GM12878 (cell line): ENCODE measurements around the gene GPHB5. TPM values are rescaled to one million over a fixed set of nuclear protein-coding genes. Genes with fewer than 3 reads are reported as not detected.

ENCODE experiments used
- ATAC-seq: fragments of 200-7000 bp; cut with Tn5 transposase; 3 replicates; pipeline ENCODE4 v1.9.1; 2020; ENCODE audit warnings: mild to moderate bottlenecking, moderate library complexity
- BruUV-seq: library from RNA; stranded (reverse); fragments of 400-500 nt; replicated peaks from 2 replicates; lab custom pipeline; 2021; lab: Mats Ljungman, UMichigan
- CTCF ChIA-PET: fragments of 300-600 bp; sonication (Branson Sonifier 250); formaldehyde crosslinking; extraction: SDS; loops from one replicate; lab custom pipeline; 2021; ENCODE audit warnings: inconsistent platforms; lab: Yijun Ruan, JAX
- POLR2A ChIA-PET: fragments of 350-600 bp; formaldehyde crosslinking; extraction: SDS; loops from one replicate; lab custom pipeline; 2021; ENCODE audit warnings: inconsistent platforms; lab: Charles Lee
- RAD21 ChIA-PET: fragments of 300-600 bp; sonication (Branson Sonifier 250); formaldehyde crosslinking; loops from one replicate; lab custom pipeline; 2023; ENCODE audit warnings: antibody characterized with exemption; ENCODE audit not compliant: unreplicated experiment; lab: Charles Lee
- SMC1A ChIA-PET: fragments of 300-600 bp; sonication (Branson Sonifier 250); formaldehyde crosslinking; loops from one replicate; lab custom pipeline; 2023; ENCODE audit not compliant: unreplicated experiment, uncharacterized antibody; lab: Charles Lee
- DNase-seq: peaks from one replicate; pipeline ENCODE4 v3.0.0-alpha.2; 2011; ENCODE audit warnings: low read depth, low spot score
- FAIRE-seq: peaks from 3 replicates; lab custom pipeline; 2011; peaks lifted over from hg19 to GRCh38; lab: Jason Lieb, UNC
- H2AFZ ChIP-seq: 2 replicates; pipeline ENCODE4 v1.6.0; 2011; ENCODE audit warnings: low read depth, low read length, control low read depth; ENCODE audit not compliant: control insufficient read depth
- H3K27ac ChIP-seq: 2 replicates; pipeline ENCODE4 v1.5.1; 2011; ENCODE audit warnings: control low read depth; ENCODE audit not compliant: control insufficient read depth, insufficient read depth
- H3K27me3 ChIP-seq, 2 experiments: replicated peaks in 1 of 2; 2 replicates each; pipeline versions ENCODE4 v1.6.0 to v1.6.1; 2011; ENCODE audit warnings: low read length in 1 of 2; ENCODE audit not compliant: control insufficient read depth in 2 of 2, insufficient read depth in 2 of 2
- H3K36me3 ChIP-seq, 2 experiments: 2 replicates each; pipeline ENCODE4 v1.5.1; 2011; ENCODE audit warnings: low read length in 1 of 2; ENCODE audit not compliant: control insufficient read depth in 2 of 2, insufficient read depth in 2 of 2
- H3K4me1 ChIP-seq: 2 replicates; pipeline ENCODE4 v1.6.1; 2011; ENCODE audit warnings: mild to moderate bottlenecking, low read length, moderate library complexity, mixed read lengths; ENCODE audit not compliant: control insufficient read depth, insufficient read depth
- H3K4me2 ChIP-seq: 2 replicates; pipeline ENCODE4 v1.6.0; 2011; ENCODE audit warnings: control low read depth; ENCODE audit not compliant: control insufficient read depth, insufficient read depth
- H3K4me3 ChIP-seq: fragments of 200-600 bp; sonication (generic); 2 replicates; pipeline ENCODE4 v1.5.1; 2016
- H3K79me2 ChIP-seq: 2 replicates; pipeline ENCODE4 v1.6.0; 2011; ENCODE audit warnings: low read length; ENCODE audit not compliant: control insufficient read depth, insufficient read depth
- H3K9ac ChIP-seq: 2 replicates; pipeline ENCODE4 v1.8.0; 2011; ENCODE audit warnings: low read length, control low read depth, mixed read lengths; ENCODE audit not compliant: control insufficient read depth, insufficient read depth
- H3K9me3 ChIP-seq: replicated peaks from 3 replicates; pipeline ENCODE4 v1.5.1; 2011; ENCODE audit warnings: mild to moderate bottlenecking, low read length; ENCODE audit not compliant: control insufficient read depth, insufficient read depth
- H4K20me1 ChIP-seq: 2 replicates; pipeline ENCODE4 v1.6.0; 2011; ENCODE audit not compliant: control insufficient read depth, insufficient read depth
- ATF7 ChIP-seq: fragments of 450-650 bp; IDR thresholded peaks from 2 replicates; pipeline ENCODE4 v1.6.1; 2016; ENCODE audit warnings: low read depth, mild to moderate bottlenecking
- BACH1 ChIP-seq: fragments of 450-650 bp; IDR thresholded peaks from 2 replicates; pipeline ENCODE4 v1.6.1; 2017; ENCODE audit warnings: mild to moderate bottlenecking, borderline replicate concordance
- CEBPB ChIP-seq, 2 experiments: fragments of 150-350 bp in 1 of 2; IDR thresholded peaks; 2 replicates each; pipeline ENCODE4 v1.6.1; 2012 to 2014; ENCODE audit warnings: low read depth in 2 of 2, low read length in 2 of 2, borderline replicate concordance in 1 of 2, inconsistent platforms in 1 of 2
- E2F8 ChIP-seq: fragments of 450-650 bp; IDR thresholded peaks from 2 replicates; pipeline ENCODE4 v1.6.1; 2018; ENCODE audit warnings: mild to moderate bottlenecking, low read depth, moderate library complexity; ENCODE audit not compliant: partially characterized antibody
- FOXM1 ChIP-seq: IDR thresholded peaks from 2 replicates; pipeline ENCODE4 v1.6.1; 2012; ENCODE audit warnings: low read depth, mild to moderate bottlenecking, inconsistent platforms, low read length, moderate library complexity
- HSF1 ChIP-seq: fragments of 150-350 bp; IDR thresholded peaks from 2 replicates; pipeline ENCODE4 v1.6.1; 2014; ENCODE audit warnings: mild to moderate bottlenecking, low read depth, low read length
- MYC ChIP-seq: IDR thresholded peaks from 2 replicates; pipeline ENCODE4 v1.6.1; 2011; ENCODE audit warnings: mild to moderate bottlenecking, low read length, moderate library complexity, inconsistent platforms; ENCODE audit not compliant: insufficient read depth, insufficient replicate concordance, insufficient read length, severe bottlenecking
- POLR2AphosphoS2 ChIP-seq: IDR thresholded peaks from 2 replicates; pipeline ENCODE4 v1.6.1; 2011; ENCODE audit warnings: low read depth, mild to moderate bottlenecking, low read length, improper control_type of control experiment, moderate library complexity
- YBX1 ChIP-seq: fragments of 450-650 bp; IDR thresholded peaks from 2 replicates; pipeline ENCODE4 v1.6.1; 2016; ENCODE audit warnings: antibody characterized with exemption
- ZBTB33 ChIP-seq: fragments of 450-650 bp; IDR thresholded peaks from 2 replicates; pipeline ENCODE4 v1.6.1; 2017; ENCODE audit warnings: mild to moderate bottlenecking
- ZNF687 ChIP-seq: fragments of 450-650 bp; IDR thresholded peaks from 2 replicates; pipeline ENCODE4 v1.6.1; 2017; ENCODE audit warnings: mild to moderate bottlenecking, moderate library complexity
- WGBS: methylation state at CpG from one replicate; pipeline ENCODE4 v1.1.6; 2016; ENCODE audit warnings: low lambda C conversion rate; ENCODE audit not compliant: insufficient replicate concordance, insufficient coverage; ENCODE audit errors: missing lambda C conversion rate; 5-methylcytosine and 5-hydroxymethylcytosine counted together
- in situ Hi-C: fragments of 300-500 bp; cut with MboI; formaldehyde crosslinking; loops from 9 replicates; pipeline ENCODE4 v1.14.3; 2018; ENCODE audit warnings: mixed read lengths
- intact Hi-C: fragments of 100-400 bp; cut with micrococcal nuclease; formaldehyde crosslinking; loops from one replicate; pipeline ENCODE4 v1.14.2; 2022; ENCODE audit not compliant: unreplicated experiment
- polyA plus RNA-seq, 11 experiments: library from polyadenylated mRNA; depleted of rRNA in 4 of 11; unstranded in 6 of 11; stranded (reverse) in 5 of 11; fragments of >200 nt; fragmentation: Nextera tagmentation in 4 of 11; fragmentation: Illumina TruSeq in 1 of 11; extraction: Ambion mirVana in 4 of 11; extraction: Trizol in 1 of 11; gene quantifications; 1 replicate in 1 of 11; 2 replicates in 10 of 11; pipeline versions ENCODE4 v1.2.1 to v1.2.3, GENCODE V29; 2011 to 2016; ENCODE audit warnings: inconsistent platforms in 2 of 11, missing spikeins in 2 of 11, low read depth in 1 of 11
- total RNA-seq, 4 experiments: library from RNA; depleted of rRNA in 3 of 4; stranded (reverse); fragments of >200 nt in 3 of 4; fragmentation: Illumina TruSeq in 1 of 4; extraction: Trizol in 1 of 4; gene quantifications; 2 replicates each; pipeline versions ENCODE4 v1.2.1 to v1.2.3, GENCODE V29; 2013 to 2021

GPHB5 gene
- total and polyA plus RNA-seq, 10 of the 15 experiments (the other 5 are each of a cell fraction or from before 2014, with no cell fraction given) = not detected

- intact Hi-C loops (no loop called here), in situ Hi-C loops (no loop called here)
- Histone ChIP-seq H2AFZ (no peak overlapping the region), H3K79me2 (no peaks in the 10 kb centered on the region), H3K4me3 (no peak overlapping the region), H3K36me3 (no peaks in the 10 kb centered on the region), H3K4me1 (no peaks in the 10 kb centered on the region), H3K9me3 (no peaks in the 10 kb centered on the region), H3K27ac (no peak overlapping the region), H3K4me2 (no peak overlapping the region), H3K27me3 (peaks cover 2 to 4% of the 10 kb centered on the region in 2 experiments; a peak in 3 of 4 replicates), H4K20me1 (no peaks in the 10 kb centered on the region), H3K9ac (no peak overlapping the region)
- 43% methylated on average over 5 of the region's 5 CpGs for WGBS
- ATAC-seq = no peak
- no peak for DNase-seq
- no TSS peak for BruUV-seq
- ChIA-PET CTCF (no interaction called here), SMC1A (no interaction called here), POLR2A (no interaction called here), RAD21 (no interaction called here)
- FAIRE-seq = no peak
- no peak for TF ChIP-seq MYC
- no peak for TF ChIP-seq E2F8
- no peak for TF ChIP-seq ZNF687
- no peak for TF ChIP-seq CEBPB (IDR thresholded peaks at IDR 0.05; ENCODE audit: borderline replicate concordance in 1 of 2, low read depth in 2 of 2, low read length in 2 of 2)
- TF ChIP-seq ZBTB33 = no peak
- no peak for TF ChIP-seq FOXM1
- no peak for TF ChIP-seq HSF1
- no peak for TF ChIP-seq YBX1
- no peak for TF ChIP-seq ATF7
- no peak for TF ChIP-seq BACH1
- TF ChIP-seq POLR2AphosphoS2 = no peak
Observed at GRCh38 chr14:63268771-63269170, 50.0 kb downstream of the GPHB5 start.
